Prostate gland (tissue), 2 donors: Measurements from ENCODE around the gene STAT5B.

Source experiments
- CTCF ChIP-seq, 4 experiments: fragments of 200-600 bp in 2 of 4; fragments of 450-650 bp in 2 of 4; sonication (generic) in 2 of 4; IDR thresholded peaks; 1 replicate in 3 of 4; 2 replicates in 1 of 4; pipeline ENCODE4 v1.5.1; 2016 to 2019; ENCODE audit warnings: antibody characterized with exemption in 4 of 4, mild to moderate bottlenecking in 2 of 4, moderate library complexity in 2 of 4
- POLR2A ChIP-seq: fragments of 450-650 bp; IDR thresholded peaks from one replicate; pipeline ENCODE4 v1.6.1; 2016; ENCODE audit warnings: antibody characterized with exemption, mild to moderate bottlenecking
- POLR2AphosphoS5 ChIP-seq: sonication (generic); formaldehyde crosslinking; IDR thresholded peaks from one replicate; pipeline ENCODE4 v1.6.1; 2017; ENCODE audit warnings: antibody characterized with exemption

GRCh38 chr17:42287305-42287976 lies 11.2 kb upstream of the STAT5B start:
- TF ChIP-seq CTCF (IDR thresholded peaks at IDR 0.05) (no peak), POLR2AphosphoS5 (no peak), POLR2A (no peak)
